ENCODE results near the gene MPEG1.

DNA sequence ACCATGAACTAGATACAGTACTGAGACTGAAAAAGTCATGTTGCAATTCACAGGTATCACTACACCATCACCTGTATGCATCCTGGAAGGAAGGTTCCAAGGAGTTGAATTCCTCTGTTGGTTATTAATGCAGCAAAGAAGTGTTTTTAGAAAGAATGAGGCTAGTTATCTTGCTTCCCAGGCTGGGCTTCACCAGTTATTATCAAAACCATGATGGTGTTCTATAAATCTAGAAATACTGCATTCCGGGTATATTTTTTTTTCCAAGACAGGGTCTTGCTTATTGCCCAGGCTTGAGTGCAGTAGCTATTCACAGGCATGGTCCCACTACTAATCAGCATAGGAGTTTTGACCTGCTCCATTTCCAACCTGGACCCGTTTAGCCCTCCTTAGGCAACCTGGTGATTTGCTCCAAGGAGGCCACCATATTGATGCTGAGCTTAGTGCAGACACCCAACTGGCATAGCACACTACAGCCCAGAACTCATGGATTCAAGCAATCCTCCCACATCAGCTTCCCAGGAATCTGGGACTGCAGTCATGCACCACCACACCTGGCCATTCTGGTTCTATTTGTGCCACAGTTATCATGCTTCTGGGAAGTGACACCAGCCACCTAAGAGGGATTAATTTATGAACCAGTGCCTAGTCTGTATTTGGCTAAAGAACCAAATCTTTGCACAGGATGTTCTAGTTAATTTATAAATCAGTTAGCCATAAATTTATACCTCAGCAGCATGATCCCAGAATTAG, 1.6 kb upstream of the MPEG1 start:
- no peak for TF ChIP-seq EZH2phosphoT487 (IDR thresholded peaks at IDR 0.05; ENCODE audit: borderline replicate concordance, low read length)
- TF ChIP-seq, protein P1, sequence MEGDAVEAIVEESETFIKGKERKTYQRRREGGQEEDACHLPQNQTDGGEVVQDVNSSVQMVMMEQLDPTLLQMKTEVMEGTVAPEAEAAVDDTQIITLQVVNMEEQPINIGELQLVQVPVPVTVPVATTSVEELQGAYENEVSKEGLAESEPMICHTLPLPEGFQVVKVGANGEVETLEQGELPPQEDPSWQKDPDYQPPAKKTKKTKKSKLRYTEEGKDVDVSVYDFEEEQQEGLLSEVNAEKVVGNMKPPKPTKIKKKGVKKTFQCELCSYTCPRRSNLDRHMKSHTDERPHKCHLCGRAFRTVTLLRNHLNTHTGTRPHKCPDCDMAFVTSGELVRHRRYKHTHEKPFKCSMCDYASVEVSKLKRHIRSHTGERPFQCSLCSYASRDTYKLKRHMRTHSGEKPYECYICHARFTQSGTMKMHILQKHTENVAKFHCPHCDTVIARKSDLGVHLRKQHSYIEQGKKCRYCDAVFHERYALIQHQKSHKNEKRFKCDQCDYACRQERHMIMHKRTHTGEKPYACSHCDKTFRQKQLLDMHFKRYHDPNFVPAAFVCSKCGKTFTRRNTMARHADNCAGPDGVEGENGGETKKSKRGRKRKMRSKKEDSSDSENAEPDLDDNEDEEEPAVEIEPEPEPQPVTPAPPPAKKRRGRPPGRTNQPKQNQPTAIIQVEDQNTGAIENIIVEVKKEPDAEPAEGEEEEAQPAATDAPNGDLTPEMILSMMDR (IDR thresholded peaks at IDR 0.05; ENCODE audit: low read depth, low read length, poor library complexity, severe bottlenecking), result no peak

All from DOHH2 (cell line).